HEK293T (cell line): ENCODE results near the gene CNGB1.

Experiments used
- CTCF ChIA-PET: fragments of 350-600 bp; formaldehyde crosslinking; extraction: SDS; loops from one replicate; lab custom pipeline; 2021; ENCODE audit warnings: antibody characterized with exemption, inconsistent platforms; lab: Yijun Ruan, JAX
- POLR2A ChIA-PET: fragments of 350-600 bp; formaldehyde crosslinking; extraction: SDS; loops from one replicate; lab custom pipeline; 2020; ENCODE audit warnings: antibody characterized with exemption, inconsistent platforms; lab: Yijun Ruan, JAX
- DNase-seq: peaks from one replicate; pipeline ENCODE4 v3.0.0; 2012; ENCODE audit warnings: mixed read lengths; ENCODE audit errors: extremely low spot score
- ARNT ChIP-seq: fragments of 450-650 bp; IDR thresholded peaks from 2 replicates; pipeline ENCODE4 v1.6.1; 2017; ENCODE audit warnings: mild to moderate bottlenecking
- BHLHE40 ChIP-seq: fragments of 450-650 bp; IDR thresholded peaks from 2 replicates; pipeline ENCODE4 v1.6.1; 2016; ENCODE audit warnings: mild to moderate bottlenecking, moderate library complexity, borderline replicate concordance
- CTBP1 ChIP-seq: fragments of 450-650 bp; IDR thresholded peaks from 2 replicates; pipeline ENCODE4 v1.6.1; 2016; ENCODE audit warnings: borderline replicate concordance
- ELF4 ChIP-seq: fragments of 450-650 bp; IDR thresholded peaks from 2 replicates; pipeline ENCODE4 v1.6.1; 2017; ENCODE audit warnings: antibody characterized with exemption
- FOXA1 ChIP-seq: fragments of 450-650 bp; IDR thresholded peaks from 2 replicates; pipeline ENCODE4 v1.6.1; 2016; ENCODE audit warnings: mild to moderate bottlenecking
- FOXK2 ChIP-seq: fragments of 450-650 bp; IDR thresholded peaks from 2 replicates; pipeline ENCODE4 v1.6.1; 2016; ENCODE audit warnings: mild to moderate bottlenecking
- FOXM1 ChIP-seq: fragments of 450-650 bp; IDR thresholded peaks from 2 replicates; pipeline ENCODE4 v1.6.1; 2017; ENCODE audit warnings: mild to moderate bottlenecking, borderline replicate concordance
- HDGF ChIP-seq: fragments of 450-650 bp; IDR thresholded peaks from 2 replicates; pipeline ENCODE4 v1.6.1; 2017; ENCODE audit warnings: antibody characterized with exemption, borderline replicate concordance
- L3MBTL2 ChIP-seq: fragments of 450-650 bp; conservative IDR thresholded peaks from 2 replicates; pipeline ENCODE4 v1.6.1; 2016; ENCODE audit warnings: mild to moderate bottlenecking
- LEF1 ChIP-seq: fragments of 450-650 bp; IDR thresholded peaks from 2 replicates; pipeline ENCODE4 v1.6.1; 2017; ENCODE audit warnings: mild to moderate bottlenecking, borderline replicate concordance
- NFRKB ChIP-seq: fragments of 450-650 bp; IDR thresholded peaks from 2 replicates; pipeline ENCODE4 v1.6.1; 2016; ENCODE audit warnings: mild to moderate bottlenecking, moderate library complexity
- PKNOX1 ChIP-seq: fragments of 450-650 bp; IDR thresholded peaks from 2 replicates; pipeline ENCODE4 v1.6.1; 2016
- SP1 ChIP-seq: fragments of 450-650 bp; IDR thresholded peaks from 2 replicates; pipeline ENCODE4 v1.6.1; 2017
- SUZ12 ChIP-seq: fragments of 450-650 bp; IDR thresholded peaks from 2 replicates; pipeline ENCODE4 v1.6.1; 2016; ENCODE audit warnings: mild to moderate bottlenecking
- TARDBP ChIP-seq: fragments of 450-650 bp; IDR thresholded peaks from 2 replicates; pipeline ENCODE4 v1.6.1; 2016
- ZNF384 ChIP-seq: fragments of 450-650 bp; IDR thresholded peaks from 2 replicates; pipeline ENCODE4 v1.6.1; 2016

The CNGB1 gene

DNA sequence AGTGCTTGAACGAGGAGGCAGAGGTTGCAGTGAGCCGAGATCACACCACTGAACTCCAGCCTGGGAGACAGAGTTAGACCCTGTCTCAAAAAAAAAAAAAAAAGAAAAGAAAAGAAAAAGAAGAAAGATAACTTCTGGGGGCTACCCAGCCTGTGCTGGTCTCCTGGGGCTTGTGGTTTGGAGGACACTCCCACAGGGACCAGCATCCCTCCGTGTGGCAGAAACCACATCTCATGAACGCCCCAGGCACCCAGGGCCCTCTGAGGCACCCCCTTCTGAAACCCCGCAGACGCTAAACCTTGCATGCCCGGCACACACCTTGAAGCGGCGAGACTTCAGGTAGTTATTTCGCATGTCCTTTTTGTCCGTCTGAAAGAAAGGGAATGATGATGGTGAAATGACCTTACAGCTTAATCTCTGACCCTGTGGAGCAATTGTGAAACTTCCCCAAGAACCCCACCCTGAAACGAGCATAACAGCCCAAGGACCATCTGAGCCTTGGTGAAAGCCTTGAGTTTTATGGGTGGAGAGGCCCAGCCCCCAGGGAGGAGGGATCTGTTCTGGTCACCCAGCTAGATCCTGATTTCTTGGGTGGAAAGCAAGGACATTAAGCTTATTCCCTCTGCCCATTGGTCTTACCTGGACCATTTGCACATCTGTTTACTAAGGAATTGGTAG lies 55.0 kb downstream of the CNGB1 start:
- no peak for DNase-seq
- ChIA-PET CTCF (no interaction called here), POLR2A (no interaction called here)

GRCh38 chr16:57915267-57915666 lies 55.7 kb downstream of the CNGB1 start:
- ChIA-PET CTCF (no interaction called here), POLR2A (no interaction called here)
- no peak for DNase-seq
- TF ChIP-seq PKNOX1, result no peak
- no peak for TF ChIP-seq ELF4
- no peak for TF ChIP-seq CTBP1
- TF ChIP-seq TARDBP, result no peak
- no peak for TF ChIP-seq L3MBTL2
- no peak for TF ChIP-seq FOXM1
- no peak for TF ChIP-seq ARNT
- no peak for TF ChIP-seq ZNF384
- no peak for TF ChIP-seq FOXK2
- TF ChIP-seq HDGF, result no peak
- TF ChIP-seq NFRKB, result no peak
- TF ChIP-seq SP1, result no peak
- no peak for TF ChIP-seq FOXA1

More for the DNA sequence above, 55.0 kb downstream of the CNGB1 start:
- no peak for TF ChIP-seq ZNF384
- no peak for TF ChIP-seq FOXA1
- no peak for TF ChIP-seq CTBP1

DNA sequence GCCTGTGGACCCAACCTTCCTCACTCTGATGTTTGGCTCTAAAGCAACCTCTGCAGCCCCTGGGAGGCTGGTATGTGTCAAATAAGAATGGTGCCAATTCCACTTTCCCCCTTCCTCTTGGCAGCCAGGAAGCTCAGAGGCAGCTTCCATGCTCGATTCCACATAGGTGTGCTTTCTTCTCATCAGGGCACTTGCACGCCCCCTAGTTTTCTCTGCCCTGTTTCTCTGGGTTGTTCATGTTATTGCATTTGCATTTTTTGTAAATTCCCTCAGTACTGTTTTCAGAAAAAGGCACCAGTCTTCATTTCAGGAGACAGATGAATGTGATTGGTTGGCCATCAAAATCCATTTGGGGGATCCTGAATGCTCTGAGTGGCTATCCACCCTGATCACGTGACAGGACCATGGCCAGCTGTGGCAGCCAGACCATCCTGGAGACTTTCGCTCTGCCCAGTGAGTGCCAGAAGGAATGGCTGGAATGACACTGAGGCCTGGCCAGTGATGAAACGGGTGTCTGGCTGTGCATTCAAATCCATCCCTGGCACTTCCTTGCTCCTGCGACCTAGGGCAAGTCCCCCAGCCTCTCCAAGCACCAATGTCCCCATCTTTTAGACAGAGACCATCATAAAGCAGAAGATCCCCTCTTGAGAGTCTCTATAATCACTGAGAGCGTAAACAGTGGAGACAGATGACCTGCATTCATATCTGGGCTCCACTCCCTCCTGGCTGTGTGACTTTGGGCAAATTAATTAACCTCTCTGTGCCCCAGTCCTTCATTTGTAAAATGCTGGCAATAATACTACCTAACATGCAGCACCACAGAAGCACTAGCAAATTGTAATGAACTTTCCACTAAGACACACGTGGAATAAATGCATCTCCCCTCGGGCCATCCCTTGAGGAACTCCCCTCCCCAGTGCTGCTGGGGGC lies 56.4 kb downstream of the CNGB1 start:
- ChIA-PET POLR2A (no interaction called here), CTCF (no interaction called here)
- DNase-seq, result no peak
- TF ChIP-seq FOXK2, result no peak
- TF ChIP-seq SP1, result no peak
- no peak for TF ChIP-seq FOXA1
- no peak for TF ChIP-seq HDGF
- TF ChIP-seq TARDBP, result no peak
- no peak for TF ChIP-seq CTBP1
- no peak for TF ChIP-seq ELF4
- TF ChIP-seq FOXM1, result no peak
- TF ChIP-seq PKNOX1, result no peak
- TF ChIP-seq LEF1, result no peak
- TF ChIP-seq SUZ12, result no peak
- TF ChIP-seq NFRKB, result no peak
- TF ChIP-seq BHLHE40, result no peak
- no peak for TF ChIP-seq ARNT
- no peak for TF ChIP-seq ZNF384
- TF ChIP-seq L3MBTL2, result no peak

DNA sequence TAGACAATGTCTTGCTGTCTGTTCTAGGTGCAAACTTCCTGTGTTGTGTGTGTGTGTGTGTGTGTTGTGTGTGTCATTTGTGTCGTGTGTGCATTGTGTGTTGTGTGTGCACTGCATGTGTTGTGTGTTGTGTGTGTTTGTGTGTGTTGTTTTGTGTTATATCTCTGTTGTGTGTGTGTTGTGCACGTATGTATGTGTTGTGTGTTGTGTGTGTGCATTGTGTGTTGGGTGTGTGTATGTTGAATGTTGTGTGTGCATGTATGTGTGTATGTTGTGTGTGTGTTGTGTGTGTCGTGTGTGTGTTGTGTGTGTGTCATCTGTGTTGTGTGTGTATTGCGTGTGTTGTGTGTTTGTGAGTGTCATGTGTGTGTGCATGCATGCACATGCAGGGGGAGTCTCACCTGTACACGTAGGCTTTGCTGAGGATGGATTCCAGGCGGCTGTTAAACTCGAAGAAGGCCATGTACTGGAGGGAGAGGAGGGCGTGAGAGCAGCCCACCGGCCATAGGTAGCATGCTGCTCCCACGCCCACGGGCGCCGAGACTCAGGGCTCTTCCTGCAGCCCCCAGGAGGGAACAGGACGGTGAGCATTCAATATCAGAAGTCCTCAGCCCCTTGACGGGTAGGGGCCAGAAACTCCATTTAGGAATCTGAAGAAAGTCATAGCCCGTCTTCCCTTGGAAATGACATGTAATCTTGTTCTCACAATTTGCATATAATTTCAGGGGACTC lies 58.2 kb downstream of the CNGB1 start:
- no peak for TF ChIP-seq LEF1
- POLR2A ChIA-PET, result interaction anchor here (0.6 kb wide), 1 partner anchor 9 kb away, joined by 3 read pairs; no protein-coding TSS in a partner anchor
- CTCF ChIA-PET, result no interaction called here
- no peak for DNase-seq

- TF ChIP-seq FOXM1 (no peak), PKNOX1 (no peak), SP1 (no peak), L3MBTL2 (no peak), FOXA1 (no peak), NFRKB (no peak), TARDBP (no peak), ELF4 (no peak), HDGF (no peak), ARNT (no peak), CTBP1 (no peak), SUZ12 (no peak), ZNF384 (no peak), BHLHE40 (no peak), LEF1 (no peak), FOXK2 (no peak)
- CTCF ChIA-PET, result no interaction called here
- no peak for DNase-seq
- POLR2A ChIA-PET, result no interaction called here
Observed at GRCh38 chr16:57911743-57912142, 59.2 kb downstream of the CNGB1 start.

DNA sequence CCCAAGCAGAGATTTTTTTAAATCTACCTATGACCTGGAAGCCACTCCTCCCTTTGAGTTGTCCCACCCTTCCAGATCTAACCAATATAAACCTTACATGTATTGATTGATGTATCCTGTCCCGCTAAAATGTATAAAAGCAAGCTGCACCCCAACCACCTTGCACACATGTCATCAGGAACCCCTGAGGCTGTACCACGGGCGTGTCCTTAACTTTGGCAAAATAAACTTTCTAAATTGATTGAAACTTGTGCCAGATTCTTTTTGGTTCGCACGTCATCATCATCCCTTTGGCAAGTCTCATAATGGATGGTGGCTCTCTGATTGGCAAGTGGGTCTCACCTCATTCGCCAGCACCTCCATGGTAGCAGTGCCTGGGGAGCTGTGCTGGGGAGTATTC lies 60.2 kb downstream of the CNGB1 start:
- ChIA-PET POLR2A (no interaction called here), CTCF (no interaction called here)
- TF ChIP-seq NFRKB (no peak), CTBP1 (no peak), ARNT (no peak), BHLHE40 (no peak), TARDBP (no peak), SP1 (no peak), PKNOX1 (no peak), L3MBTL2 (no peak), FOXM1 (no peak), ELF4 (no peak), FOXA1 (no peak), LEF1 (no peak)
- no peak for DNase-seq
